GM19035 (cell line): ENCODE data around the gene LOXL4.
"Not testable (repeated sequence)": the region's sequence is repeated elsewhere in the genome, so short reads cannot be mapped to it uniquely, and the experiment has no call there.

Source experiments
- ATAC-seq: cut with Tn5 transposase; IDR thresholded peaks from one replicate; pipeline ENCODE4 v1.9.1; 2021; ENCODE audit not compliant: unreplicated experiment

Gene LOXL4

DNA sequence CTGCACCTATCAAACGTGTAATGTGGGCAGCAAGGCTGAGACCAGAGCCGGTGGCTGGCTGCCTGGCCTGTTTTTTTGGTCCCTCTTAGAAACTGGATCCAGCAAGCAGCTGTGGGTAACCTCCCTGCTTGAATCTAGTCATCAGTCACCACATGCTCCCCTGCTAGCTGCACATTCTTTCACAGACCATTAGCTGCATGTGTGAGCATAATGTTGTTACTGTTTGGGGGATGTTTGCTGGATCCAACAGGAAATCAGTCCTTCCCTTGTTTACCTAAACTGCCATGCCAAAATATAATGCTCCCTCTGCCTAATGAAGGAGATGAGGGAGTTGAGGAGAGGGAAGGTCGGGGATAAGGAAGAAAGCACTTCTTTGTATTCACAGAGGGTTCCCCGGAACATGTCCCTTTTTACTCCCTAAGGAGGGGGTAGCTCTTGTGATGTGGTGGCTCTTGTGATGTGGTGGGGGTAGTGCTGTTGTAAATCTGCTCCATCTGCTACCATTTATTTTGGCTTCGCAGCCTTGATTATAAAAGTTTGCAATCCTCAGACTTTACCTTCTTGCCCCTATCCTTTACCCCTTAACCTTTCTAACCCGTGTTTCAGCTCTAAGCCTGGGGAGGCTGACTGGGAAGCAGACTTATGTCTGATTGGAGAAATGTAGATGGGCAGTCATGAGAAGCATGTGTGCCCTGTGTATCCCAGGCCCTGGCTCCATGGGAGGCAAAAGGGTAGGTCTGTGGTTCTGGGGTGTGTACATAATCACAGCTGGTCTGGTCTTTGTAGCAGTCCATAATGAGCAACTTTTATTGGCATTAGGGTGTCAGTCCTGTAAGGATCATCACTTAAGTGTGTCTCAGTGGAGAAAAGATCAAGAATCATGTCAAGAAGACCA lies 20.8 kb downstream of the LOXL4 start:
- no peak for ATAC-seq

DNA sequence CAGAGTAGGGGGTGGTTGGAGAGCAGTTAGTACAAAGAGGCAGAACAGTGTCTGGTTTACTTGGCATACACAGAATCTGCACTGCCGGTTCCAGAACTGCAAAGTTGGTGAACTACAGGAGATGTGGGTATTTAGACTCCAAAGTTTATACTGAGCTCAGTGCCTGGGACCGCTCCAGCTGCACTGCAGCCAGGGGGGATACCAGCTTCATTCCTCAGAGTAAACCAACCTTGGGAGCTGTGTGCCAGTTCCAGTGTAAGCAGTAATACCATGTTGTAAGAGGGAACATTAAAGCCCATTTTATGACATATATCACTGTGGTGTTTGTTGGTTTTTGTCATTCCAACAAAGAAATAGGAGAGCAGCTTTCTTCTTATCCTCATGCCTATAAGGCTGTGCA lies 23.4 kb downstream of the LOXL4 start:
- no peak for ATAC-seq

DNA sequence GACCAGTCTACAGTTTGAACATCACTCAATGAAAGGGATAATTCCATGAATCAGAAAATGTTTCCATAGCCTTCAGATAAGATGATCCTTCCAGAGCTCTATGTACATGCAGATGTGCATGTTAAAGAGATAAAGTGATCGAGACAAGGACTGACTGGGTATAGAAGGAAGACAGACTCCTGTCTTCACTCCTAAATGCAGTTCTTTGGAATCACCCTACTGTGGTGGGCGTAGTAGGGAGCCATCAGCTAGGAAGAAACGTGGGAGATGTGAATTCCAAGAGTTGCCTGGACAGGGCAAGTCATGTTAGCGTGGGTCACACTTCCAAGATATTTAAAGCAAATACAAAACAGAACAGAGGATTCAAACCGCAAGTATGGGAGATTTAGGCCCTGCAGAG lies 23.9 kb downstream of the LOXL4 start:
- ATAC-seq = no peak

DNA sequence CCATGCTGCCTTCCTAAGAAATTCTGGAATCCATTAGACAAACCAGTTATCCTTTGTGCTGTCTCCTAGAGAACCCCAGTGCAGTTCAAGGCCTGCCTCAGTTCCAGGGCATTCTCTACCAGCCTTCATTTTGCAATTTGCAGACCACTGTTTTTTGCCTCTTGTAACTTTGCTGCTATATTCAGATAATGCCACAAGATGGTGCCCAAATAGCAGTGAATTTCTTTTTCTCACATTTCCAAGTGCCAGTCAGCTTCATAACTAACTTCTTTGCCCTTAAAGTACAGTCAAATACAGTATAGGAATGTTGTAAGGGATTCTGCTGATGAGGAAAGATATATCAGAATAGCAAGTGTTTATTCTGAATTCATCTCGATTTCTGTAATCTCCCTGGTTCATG lies 25.2 kb downstream of the LOXL4 start:
- ATAC-seq = no peak

- no peak for ATAC-seq
Measured at GRCh38 chr10:98240524-98240923, 27.5 kb downstream of the LOXL4 start.

- no peak for ATAC-seq
Measured at GRCh38 chr10:98238391-98238790, 29.6 kb downstream of the LOXL4 start.

- ATAC-seq = no peak
Measured at GRCh38 chr10:98236862-98237261, 31.1 kb downstream of the LOXL4 start.

- no peak for ATAC-seq
Measured at GRCh38 chr10:98235846-98236245, 32.1 kb downstream of the LOXL4 start.

GRCh38 chr10:98231417-98231816 lies 36.6 kb downstream of the LOXL4 start:
- ATAC-seq = no peak

GRCh38 chr10:98228266-98228665 lies 39.7 kb downstream of the LOXL4 start:
- ATAC-seq = not testable (repeated sequence)

DNA sequence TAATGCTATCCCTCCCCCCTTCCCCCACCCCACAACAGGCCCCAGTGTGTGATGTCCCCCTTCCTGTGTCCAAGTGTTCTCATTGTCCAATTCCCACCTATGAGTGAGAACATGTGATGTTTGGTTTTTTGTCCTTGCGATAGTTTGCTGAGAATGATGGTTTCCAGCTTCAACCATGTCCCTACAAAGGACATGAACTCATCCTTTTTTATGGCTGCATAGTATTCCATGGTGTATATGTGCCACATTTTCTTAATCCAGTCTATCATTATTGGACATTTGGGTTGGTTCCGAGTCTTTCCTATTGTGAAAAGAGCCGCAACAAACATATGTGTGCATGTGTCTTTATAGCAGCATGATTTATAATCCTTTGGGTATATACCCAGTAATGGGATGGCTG lies 40.3 kb downstream of the LOXL4 start:
- not testable (repeated sequence) for ATAC-seq

GRCh38 chr10:98226508-98227144 lies 41.4 kb downstream of the LOXL4 start:
- no peak for ATAC-seq

GRCh38 chr10:98224996-98225395 lies 43.0 kb downstream of the LOXL4 start:
- no peak for ATAC-seq

GRCh38 chr10:98224509-98224908 lies 43.5 kb downstream of the LOXL4 start:
- ATAC-seq = no peak

DNA sequence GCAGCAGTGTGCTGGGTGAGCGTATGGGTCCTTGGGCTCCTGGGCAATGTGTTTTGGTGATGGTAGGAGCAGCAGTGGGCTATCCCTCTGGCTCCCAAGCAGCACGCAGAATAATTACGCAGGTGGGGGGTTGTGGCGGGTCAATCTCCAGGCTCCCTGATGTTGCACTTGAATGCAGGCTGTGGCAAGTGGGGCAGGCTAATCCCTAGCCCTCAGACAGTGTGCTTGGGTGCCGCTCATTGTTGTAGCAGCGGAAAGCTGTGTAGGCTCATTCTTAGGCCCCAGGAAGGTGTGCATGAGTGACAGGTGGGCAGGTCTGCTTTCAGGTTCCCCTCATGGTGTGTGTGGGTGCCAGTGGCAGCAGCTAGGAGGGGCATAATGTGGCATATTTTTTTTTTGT lies 44.1 kb downstream of the LOXL4 start:
- ATAC-seq = no peak

- ATAC-seq = no peak
Measured at GRCh38 chr10:98217801-98218200, 50.2 kb downstream of the LOXL4 start.

DNA sequence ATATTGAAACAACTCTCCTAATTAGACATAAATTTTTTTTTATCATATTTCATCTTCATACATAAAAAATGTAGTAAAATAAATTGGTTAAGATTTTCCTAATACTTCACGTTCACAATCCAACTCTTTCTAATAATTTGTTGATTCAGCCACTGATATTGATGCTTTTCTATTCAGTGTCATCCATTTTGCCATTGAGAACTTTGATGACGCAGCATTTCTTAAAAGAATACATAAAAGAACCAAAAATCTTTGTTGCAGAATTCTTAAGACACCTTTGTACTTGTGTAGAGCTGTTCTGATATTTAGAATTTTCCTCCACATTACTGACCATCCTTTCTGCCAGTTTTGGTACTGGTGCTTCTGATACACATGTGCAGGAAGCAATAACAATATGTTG lies 52.6 kb downstream of the LOXL4 start:
- no peak for ATAC-seq

- ATAC-seq = no peak
Measured at GRCh38 chr10:98213740-98214139, 54.3 kb downstream of the LOXL4 start.

- no peak for ATAC-seq
Measured at GRCh38 chr10:98212196-98212595, 55.8 kb downstream of the LOXL4 start.

- ATAC-seq = no peak
Measured at GRCh38 chr10:98209441-98209840, 58.6 kb downstream of the LOXL4 start.

DNA sequence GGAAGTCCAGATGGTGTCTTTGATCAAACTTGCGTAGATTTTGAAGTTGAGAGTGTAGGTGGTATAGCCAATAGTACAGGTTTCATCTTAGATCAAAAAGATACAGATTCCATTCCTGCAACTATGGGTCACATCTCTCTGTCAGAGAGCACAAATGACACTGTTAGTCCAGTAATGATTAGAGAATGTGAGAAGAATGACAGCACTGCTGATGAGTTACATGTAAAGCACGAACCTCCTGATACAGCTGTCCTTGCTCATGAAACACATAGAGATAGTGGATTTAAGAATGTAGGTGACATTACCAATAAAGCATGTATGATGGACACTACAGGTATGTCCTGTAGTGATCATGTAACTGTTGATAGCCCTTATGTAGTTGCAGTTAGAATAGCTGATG lies 59.1 kb downstream of the LOXL4 start:
- ATAC-seq = no peak

- ATAC-seq = no peak
Measured at GRCh38 chr10:98205351-98205750, 62.6 kb downstream of the LOXL4 start.
